OCI-LY7 (cell line): ENCODE results near the gene GOLPH3.

ENCODE experiments used
- EZH2phosphoT487 ChIP-seq: fragments of 200-600 bp; sonication (generic); IDR thresholded peaks from 2 replicates; pipeline ENCODE4 v1.6.1; 2018; ENCODE audit warnings: low read depth, borderline replicate concordance, mild to moderate bottlenecking, mixed run types, antibody characterized with exemption, low read length, moderate library complexity, mixed read lengths
- TF ChIP-seq, protein P1 (sequence below): fragments of 200-600 bp; sonication (generic); conservative IDR thresholded peaks from 2 replicates; pipeline ENCODE4 v1.5.1; 2014; ENCODE audit warnings: mild to moderate bottlenecking, antibody characterized with exemption, low read length, moderate library complexity, mixed read lengths

- TF ChIP-seq, protein P1, sequence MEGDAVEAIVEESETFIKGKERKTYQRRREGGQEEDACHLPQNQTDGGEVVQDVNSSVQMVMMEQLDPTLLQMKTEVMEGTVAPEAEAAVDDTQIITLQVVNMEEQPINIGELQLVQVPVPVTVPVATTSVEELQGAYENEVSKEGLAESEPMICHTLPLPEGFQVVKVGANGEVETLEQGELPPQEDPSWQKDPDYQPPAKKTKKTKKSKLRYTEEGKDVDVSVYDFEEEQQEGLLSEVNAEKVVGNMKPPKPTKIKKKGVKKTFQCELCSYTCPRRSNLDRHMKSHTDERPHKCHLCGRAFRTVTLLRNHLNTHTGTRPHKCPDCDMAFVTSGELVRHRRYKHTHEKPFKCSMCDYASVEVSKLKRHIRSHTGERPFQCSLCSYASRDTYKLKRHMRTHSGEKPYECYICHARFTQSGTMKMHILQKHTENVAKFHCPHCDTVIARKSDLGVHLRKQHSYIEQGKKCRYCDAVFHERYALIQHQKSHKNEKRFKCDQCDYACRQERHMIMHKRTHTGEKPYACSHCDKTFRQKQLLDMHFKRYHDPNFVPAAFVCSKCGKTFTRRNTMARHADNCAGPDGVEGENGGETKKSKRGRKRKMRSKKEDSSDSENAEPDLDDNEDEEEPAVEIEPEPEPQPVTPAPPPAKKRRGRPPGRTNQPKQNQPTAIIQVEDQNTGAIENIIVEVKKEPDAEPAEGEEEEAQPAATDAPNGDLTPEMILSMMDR, result no peak
- TF ChIP-seq EZH2phosphoT487, result no peak
Measured at GRCh38 chr5:32090026-32090754, 83.9 kb downstream of the GOLPH3 start.
